HepG2 (cell line): ENCODE measurements around the gene SMPX. TPM values are rescaled to one million over a fixed set of nuclear protein-coding genes. Genes with fewer than 3 reads are reported as not detected.

ENCODE experiments used
- ARID5B ChIP-seq: IDR thresholded peaks from 2 replicates; pipeline ENCODE4 v1.4.0; 2020; ENCODE audit warnings: mild to moderate bottlenecking, missing genetic modification reagents
- FOSL2 ChIP-seq: sonication (generic); formaldehyde crosslinking; IDR thresholded peaks from 2 replicates; pipeline ENCODE4 v1.4.0; 2020; ENCODE audit warnings: missing genetic modification reagents
- NBN ChIP-seq: fragments of 450-650 bp; conservative IDR thresholded peaks from 2 replicates; pipeline ENCODE4 v1.6.1; 2017
- PBX2 ChIP-seq: IDR thresholded peaks from 2 replicates; pipeline ENCODE4 v1.6.1; 2016; ENCODE audit warnings: control low read depth
- SSRP1 ChIP-seq: IDR thresholded peaks from 2 replicates; pipeline ENCODE4 v1.6.1; 2016; ENCODE audit warnings: control low read depth
- TEAD3 ChIP-seq: optimal IDR thresholded peaks from 2 replicates; pipeline ENCODE3; 2016; ENCODE audit warnings: borderline replicate concordance
- ZBTB3 ChIP-seq: sonication (generic); formaldehyde crosslinking; IDR thresholded peaks from 2 replicates; pipeline ENCODE4 v1.4.0; 2020; ENCODE audit warnings: low read depth, mild to moderate bottlenecking, moderate library complexity, missing genetic modification reagents, borderline replicate concordance
- ZFX ChIP-seq: sonication (generic); formaldehyde crosslinking; IDR thresholded peaks from 2 replicates; pipeline ENCODE4 v1.4.0; 2020; ENCODE audit warnings: mild to moderate bottlenecking, low read depth, missing genetic modification reagents, moderate library complexity
- ZNF615 ChIP-seq: sonication (generic); formaldehyde crosslinking; IDR thresholded peaks from 2 replicates; pipeline ENCODE4 v1.5.0; 2020; ENCODE audit warnings: mild to moderate bottlenecking, missing genetic modification reagents, borderline replicate concordance
- ZNF720 ChIP-seq: sonication (generic); formaldehyde crosslinking; IDR thresholded peaks from 2 replicates; pipeline ENCODE4 v1.4.0; 2020; ENCODE audit warnings: missing genetic modification reagents
- ZNF780A ChIP-seq: sonication (generic); formaldehyde crosslinking; IDR thresholded peaks from 2 replicates; pipeline ENCODE4 v1.8.0; 2022; ENCODE audit warnings: mild to moderate bottlenecking, missing genetic modification reagents, moderate library complexity
- polyA plus RNA-seq, 8 experiments: library from polyadenylated mRNA; depleted of rRNA in 3 of 8; stranded (reverse) in 7 of 8; unstranded in 1 of 8; fragments of >200 nt; fragmentation: Illumina TruSeq in 4 of 8; extraction: Trizol in 4 of 8; gene quantifications; 2 replicates each; pipeline versions ENCODE4 v1.2.1 to v1.2.3, GENCODE V29; 2011 to 2016; ENCODE audit warnings: low read depth in 4 of 8, missing spikeins in 1 of 8, mixed read lengths in 1 of 8; ENCODE audit not compliant: insufficient read depth in 1 of 8
- total RNA-seq, 5 experiments: library from RNA; depleted of rRNA; stranded (reverse); fragments of >200 nt; fragmentation: Illumina TruSeq; extraction: Trizol; gene quantifications; 2 replicates each; pipeline ENCODE4 v1.2.3, GENCODE V29; 2016; ENCODE audit warnings: low read depth in 1 of 5

SMPX gene
- total and polyA plus RNA-seq, 2 of the 13 experiments (the other 11 are each of a cell fraction or from before 2014, with no cell fraction given): 0.95 to 1.8 TPM

GRCh38 chrX:21735768-21736127 lies 22.2 kb downstream of the SMPX start (continued):
- TF ChIP-seq ZFX (CRISPR knock-in tag) (no peak), NBN (no peak), TEAD3 (CRISPR knock-in tag) (no peak), ARID5B (no peak), PBX2 (no peak), ZNF780A (CRISPR knock-in tag) (no peak), SSRP1 (CRISPR knock-in tag) (no peak), FOSL2 (CRISPR knock-in tag) (no peak), ZBTB3 (CRISPR knock-in tag) (no peak), ZNF720 (CRISPR knock-in tag) (no peak), ZNF615 (no peak)
